Measurements from ENCODE around the gene MEX3A. TPM values are rescaled to one million over a fixed set of nuclear protein-coding genes. Genes with fewer than 3 reads are reported as not detected.
"Not testable (repeated sequence)": the region's sequence is repeated elsewhere in the genome, so short reads cannot be mapped to it uniquely, and the experiment has no call there.

The MEX3A gene
- total and polyA plus RNA-seq, 2 of the 8 experiments (the other 6 are each of a cell fraction or from before 2014, with no cell fraction given), result 34.1 to 52.4 TPM

DNA sequence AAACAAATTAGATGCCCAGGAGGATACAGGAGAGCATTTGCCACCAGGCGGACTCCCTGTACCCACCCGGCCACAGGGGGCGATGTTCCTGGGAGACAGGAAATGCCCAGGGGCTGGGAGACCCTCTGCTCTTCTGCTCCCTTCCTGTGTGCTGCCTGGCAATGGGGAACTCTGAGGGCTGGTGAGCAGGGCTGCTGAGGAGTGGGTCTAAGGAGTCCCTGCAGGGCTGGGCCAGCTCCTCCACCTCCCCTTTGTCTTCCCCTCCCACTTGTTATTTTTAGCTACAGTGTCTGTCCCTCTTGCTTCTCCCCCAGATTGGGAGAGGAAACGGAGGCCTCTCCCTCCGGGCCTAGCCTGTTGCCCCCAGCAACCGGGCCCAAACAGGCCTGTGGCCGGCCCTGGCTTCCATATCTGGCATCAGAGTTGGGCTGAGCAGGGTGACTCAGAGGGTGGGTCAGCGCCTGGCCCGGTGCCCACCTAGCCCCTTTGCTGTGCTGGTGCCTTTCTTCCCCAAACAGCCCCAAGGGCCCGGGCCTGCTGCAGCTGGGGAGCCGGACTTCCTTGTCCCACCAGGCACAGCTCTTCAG lies 43.9 kb upstream of the MEX3A start (continued):
- no peak for TF ChIP-seq HDAC2 (IDR thresholded peaks at IDR 0.05; ENCODE audit: borderline replicate concordance in 1 of 2, low read depth in 2 of 2, low read length in 2 of 2)
- TF ChIP-seq KDM1A (IDR thresholded peaks at IDR 0.05; ENCODE audit: borderline replicate concordance, low read length), result no peak

DNA sequence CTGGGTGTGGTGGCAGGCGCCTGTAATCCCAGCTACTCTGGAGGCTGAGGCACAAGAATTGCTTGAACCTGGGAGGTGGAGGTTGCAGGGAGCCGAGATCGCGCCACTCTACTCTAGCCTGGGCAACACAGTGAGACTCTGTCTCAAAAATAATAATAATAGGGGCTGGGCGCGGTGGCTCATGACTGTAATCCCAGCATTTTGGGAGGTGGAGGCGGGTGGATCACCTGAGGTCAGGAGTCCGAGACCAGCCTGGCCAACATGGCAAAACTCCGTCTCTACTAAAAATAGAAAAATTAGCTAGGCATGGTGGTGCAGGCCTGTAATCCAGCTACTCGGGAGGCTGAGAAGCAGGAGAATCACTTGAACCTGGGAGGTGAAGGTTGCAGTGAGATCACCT lies 43.3 kb upstream of the MEX3A start:
- ChIA-PET CTCF (ENCODE audit: partially characterized antibody) (interaction anchor here (0.6 to 42.4 kb wide), 13 partner anchors 9 to 264 kb away, joined by 3 to 1994 read pairs (median 3); partner anchors contain the start of genes BGLAP, LMNA, MEX3A and PAQR6), POLR2A (ENCODE audit: partially characterized antibody) (interaction anchor here (0.6 to 28.0 kb wide), 8 partner anchors 10 to 185 kb away, joined by 3 to 763 read pairs (median 3); partner anchors contain the start of genes LMNA, MEX3A and PMF1)
- Histone ChIP-seq H2BK12ac (ENCODE audit: low read depth, low read length) (0 out of 2 replicates have a peak overlapping the region, but pooled peaks have one; percentile 98), H2AK5ac (ENCODE audit: low read depth, low read length) (0 out of 2 replicates have a peak overlapping the region, but pooled peaks have one; percentile 17), H3K4me1 (replicated peaks in 1 of 4; ENCODE audit: control insufficient read depth in 3 of 4, insufficient read depth in 4 of 4, low read length in 3 of 4) (peaks cover 11 to 41% (median 28%) of the 10 kb centered on the region in 4 experiments)
- H4K91ac ChIP-seq (replicated peaks; ENCODE audit: insufficient read length, low read length); H2BK20ac ChIP-seq (ENCODE audit: low read length); H3K23me2 ChIP-seq (ENCODE audit: low read depth, low read length); H4K20me1 ChIP-seq (replicated peaks in 1 of 2; ENCODE audit: control insufficient read depth in 1 of 2, insufficient read depth in 2 of 2, low read length in 2 of 2); H2AFZ ChIP-seq (ENCODE audit: low read length); H3K9me3 ChIP-seq (ENCODE audit: insufficient read depth in 2 of 2, low read depth in 1 of 2, low read length in 1 of 2); H3K27me3 ChIP-seq (replicated peaks in 1 of 4; ENCODE audit: control insufficient read depth in 3 of 4, extremely low read depth in 1 of 4, insufficient read depth in 3 of 4, low read length in 3 of 4); H3K4me2 ChIP-seq (ENCODE audit: insufficient read depth in 1 of 2, low read depth in 2 of 2, low read length in 2 of 2); H3K36me3 ChIP-seq (ENCODE audit: control insufficient read depth in 2 of 4, insufficient read depth in 4 of 4, low read length in 3 of 4); H2BK5ac ChIP-seq (ENCODE audit: low read depth, low read length); H3K23ac ChIP-seq (ENCODE audit: insufficient read length); H3K56ac ChIP-seq (replicated peaks; ENCODE audit: insufficient read length, low read depth, low read length); H3K79me2 ChIP-seq (ENCODE audit: control insufficient read depth in 1 of 2, insufficient read depth in 2 of 2, low read length in 2 of 2); H2BK120ac ChIP-seq (replicated peaks; ENCODE audit: low read depth, low read length); H4K8ac ChIP-seq (ENCODE audit: extremely low read depth, insufficient read depth, low read length); H4K5ac ChIP-seq (ENCODE audit: insufficient read length, low read depth, low read length); H3K4me3 ChIP-seq (ENCODE audit: extremely low read depth in 1 of 4, insufficient read depth in 2 of 4, low read depth in 3 of 4, low read length in 4 of 4); H2BK15ac ChIP-seq (ENCODE audit: low read length); H3K27ac ChIP-seq (ENCODE audit: low read depth, low read length); H3K18ac ChIP-seq (ENCODE audit: extremely low read depth, low read length); H3K79me1 ChIP-seq (ENCODE audit: low read depth, low read length); H3K14ac ChIP-seq (ENCODE audit: insufficient read length); FAIRE-seq; H3K9ac ChIP-seq (replicated peaks in 1 of 4; ENCODE audit: extremely low read depth in 1 of 4, low read depth in 3 of 4, low read length in 3 of 4); DNase-seq (ENCODE audit: low read depth in 1 of 2, low spot score in 2 of 2); H3K4ac ChIP-seq (replicated peaks; ENCODE audit: insufficient read length, low read depth, low read length): not testable (repeated sequence)
- WGBS, 2 experiments (ENCODE audit: extremely low coverage in 1 of 2, insufficient coverage in 1 of 2, insufficient read length in 1 of 2, insufficient replicate concordance in 2 of 2, low coverage in 1 of 2, low lambda C conversion rate in 2 of 2, missing lambda C conversion rate in 1 of 2), result 92% methylated on average over 10 of the region's 10 CpGs; no CpG with 5 or more reads in 1 of the 2 experiments

Measured in H1 (cell line).